Tibial artery (tissue), 4 donors: ENCODE data around the gene ST6GALNAC6.
A peak's percentile ranks its signal among the peaks of the same experiment; 100 is the strongest.

Experiments used
- DNase-seq, 2 donors: peaks; one replicate each; pipeline ENCODE4 v3.0.0-alpha.2; 2019
- H3K27ac ChIP-seq, 2 donors: fragments of 200-600 bp; sonication (generic) in 1 of 2; 1 replicate in 1 of 2; 2 replicates in 1 of 2; pipeline ENCODE4 v1.5.1; 2018 to 2019; ENCODE audit warnings: mild to moderate bottlenecking in 1 of 2
- H3K27me3 ChIP-seq, 2 donors: fragments of 200-600 bp; sonication (generic) in 1 of 2; one replicate each; pipeline versions ENCODE4 v1.5.1 to v1.6.0; 2016 to 2019
- H3K36me3 ChIP-seq, 3 donors: fragments of 200-600 bp; sonication (generic) in 2 of 3; one replicate each; pipeline ENCODE4 v1.5.1; 2016 to 2019; ENCODE audit warnings: mild to moderate bottlenecking in 2 of 3
- H3K4me1 ChIP-seq, 4 donors: fragments of 200-600 bp; sonication (generic) in 2 of 4; 1 replicate in 3 of 4; 2 replicates in 1 of 4; pipeline ENCODE4 v1.5.1; 2016 to 2019
- H3K4me3 ChIP-seq, 2 donors: fragments of 200-600 bp; sonication (generic) in 1 of 2; 1 replicate in 1 of 2; 2 replicates in 1 of 2; pipeline ENCODE4 v1.5.1; 2018 to 2019; ENCODE audit warnings: mild to moderate bottlenecking in 2 of 2
- H3K9me3 ChIP-seq, 3 donors: fragments of 200-600 bp; sonication (generic) in 1 of 3; one replicate each; pipeline ENCODE4 v1.5.1; 2016 to 2019
- CTCF ChIP-seq, 2 experiments: fragments of 200-600 bp in 1 of 2; fragments of 450-650 bp in 1 of 2; IDR thresholded peaks; one replicate each; pipeline ENCODE4 v1.5.1; 2017 to 2019; ENCODE audit warnings: antibody characterized with exemption in 2 of 2, mild to moderate bottlenecking in 1 of 2, moderate library complexity in 1 of 2
- intact Hi-C: fragments of 100-400 bp; cut with DNase I; formaldehyde crosslinking; loops from one replicate; pipeline ENCODE4 v1.15.0; 2023; ENCODE audit warnings: low total_unique reads

Gene ST6GALNAC6

GRCh38 chr9:127835991-127836516, 63.3 kb downstream of the ST6GALNAC6 start:
- intact Hi-C loops: no loop called here
- peak overlapping the region; percentile 12 to 39 for H3K4me3 ChIP-seq

More at GRCh38 chr9:127835991-127836516, 63.3 kb downstream of the ST6GALNAC6 start:
- DNase-seq: peak in 1 of 2 donors; percentile 58
- no peak for TF ChIP-seq CTCF (IDR thresholded peaks at IDR 0.05)
- peak overlapping the region; percentile 84 to 86 for H3K27ac ChIP-seq
- H3K36me3 ChIP-seq: peaks cover 0 to 13% (median 0%) of the 10 kb centered on the region in 3 donors
- H3K27me3 ChIP-seq: no peaks in the 10 kb centered on the region
- no peaks in the 10 kb centered on the region for H3K9me3 ChIP-seq
- H3K4me1 ChIP-seq: peaks cover 5 to 82% (median 52%) of the 10 kb centered on the region in 4 donors
